ENCODE data around the gene TMA7B. TPM values are rescaled to one million over a fixed set of nuclear protein-coding genes. Genes with fewer than 3 reads are reported as not detected.

The TMA7B gene
- total and polyA plus RNA-seq, 4 experiments from 2014 or later = 3.3 to 10.2 (median 9.3) TPM; not detected in 1

- CTCF ChIA-PET (ENCODE audit: partially characterized antibody) = interaction anchor here (0.6 to 6.9 kb wide), 8 partner anchors 9 to 428 kb away, joined by 3 to 68 read pairs (median 10); no protein-coding TSS in a partner anchor
- H3K36me3 Mint-ChIP-seq = peaks cover 21 to 54% of the 10 kb centered on the region in 2 donors
Measured at GRCh38 chr22:39925273-39925672, 34.9 kb upstream of the TMA7B start.

DNA sequence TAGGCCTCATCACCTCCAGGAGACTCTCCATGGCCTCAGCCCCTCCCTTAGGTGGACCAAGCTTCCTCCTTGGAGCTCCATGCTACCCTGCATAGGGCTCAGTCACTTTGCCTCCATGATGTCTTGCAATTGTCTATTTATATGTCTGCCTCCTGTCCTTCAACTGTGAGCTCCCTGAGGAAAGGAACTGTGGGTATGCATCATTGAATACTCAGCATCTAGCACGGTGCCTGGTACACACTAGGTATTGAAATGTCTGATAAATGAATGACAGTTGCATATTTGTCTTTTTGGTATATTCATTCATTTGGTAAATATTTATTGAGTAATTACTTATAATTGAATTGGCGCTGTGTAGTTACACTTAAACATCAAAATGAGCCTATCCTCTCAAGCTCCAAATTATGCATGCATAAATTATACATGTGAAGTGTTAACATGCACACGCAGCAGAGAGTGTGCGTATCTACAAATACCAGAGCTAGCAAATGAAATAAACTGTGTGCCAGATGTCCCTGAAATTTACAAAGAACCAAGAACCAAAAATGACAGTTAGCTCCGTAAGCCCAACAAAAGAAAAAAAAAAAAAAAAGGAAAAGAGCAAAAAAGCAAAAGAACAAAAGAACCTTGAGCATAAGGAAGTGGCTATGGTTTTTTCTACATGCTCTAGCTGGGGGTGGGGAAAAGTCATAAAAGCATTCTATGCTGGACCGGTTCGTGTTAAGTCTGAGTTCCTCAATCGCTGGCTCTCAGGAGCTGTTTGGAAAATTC is 34.1 kb upstream of the TMA7B start:
- intact Hi-C loops (cut with micrococcal nuclease) = no loop called here
- peak overlapping the region; percentile 49 for H3K27ac ChIP-seq (ENCODE audit: low read depth, low read length)
- no peaks in the 10 kb centered on the region for H3K9me3 Mint-ChIP-seq
- H3K4me1 Mint-ChIP-seq = peaks cover 43 to 56% (median 51%) of the 10 kb centered on the region in 4 donors
- peak overlapping the region in 1 of 8 donors; percentile 55 for H3K4me3 Mint-ChIP-seq
- H3K4me1 ChIP-seq (ENCODE audit: insufficient read depth, low read length) = peaks cover 100% of the 10 kb centered on the region
- H3K27ac Mint-ChIP-seq = peak overlapping the region in 5 of 7 donors; percentile 72 to 93 (median 92)
- H3K36me3 Mint-ChIP-seq = peaks cover 18 to 46% of the 10 kb centered on the region in 2 donors
- no peaks in the 10 kb centered on the region for H3K27me3 ChIP-seq (ENCODE audit: insufficient read depth, low read length)
- no peaks in the 10 kb centered on the region for H3K27me3 Mint-ChIP-seq
- H3K4me3 ChIP-seq (ENCODE audit: low read length in 2 of 2) = peak overlapping the region; percentile 25 to 27
- POLR2A ChIA-PET (ENCODE audit: partially characterized antibody) = interaction anchor here (1.0 to 11.5 kb wide), 10 partner anchors 6 to 403 kb away, joined by 3 to 424 read pairs (median 7); partner anchors contain the start of gene GRAP2
- peak; percentile 49 to 66 (median 52) for DNase-seq
- CTCF ChIA-PET (ENCODE audit: partially characterized antibody) = interaction anchor here (0.6 to 6.9 kb wide), 11 partner anchors 8 to 429 kb away, joined by 3 to 68 read pairs (median 5); no protein-coding TSS in a partner anchor
- H3K9me3 ChIP-seq (ENCODE audit: control insufficient read depth in 1 of 2, low read length in 2 of 2) = no peaks in the 10 kb centered on the region
- H3K36me3 ChIP-seq (ENCODE audit: insufficient read depth, low read length) = no peaks in the 10 kb centered on the region

More at GRCh38 chr22:39925273-39925672, 34.9 kb upstream of the TMA7B start:
- H3K9me3 Mint-ChIP-seq = no peaks in the 10 kb centered on the region
- Histone ChIP-seq H3K27ac (ENCODE audit: low read depth, low read length) (peak overlapping the region; percentile 49), H3K4me3 (ENCODE audit: low read length in 2 of 2) (peak overlapping the region; percentile 25 to 27), H3K36me3 (ENCODE audit: insufficient read depth, low read length) (no peaks in the 10 kb centered on the region), H3K27me3 (ENCODE audit: insufficient read depth, low read length) (no peaks in the 10 kb centered on the region), H3K4me1 (ENCODE audit: insufficient read depth, low read length) (peaks cover 100% of the 10 kb centered on the region), H3K9me3 (ENCODE audit: control insufficient read depth in 1 of 2, low read length in 2 of 2) (no peaks in the 10 kb centered on the region)
- peaks cover 0 to 1% of the 10 kb centered on the region in 2 donors for H3K27me3 Mint-ChIP-seq
- intact Hi-C loops (cut with micrococcal nuclease) = no loop called here
- POLR2A ChIA-PET (ENCODE audit: partially characterized antibody) = interaction anchor here (0.7 to 11.5 kb wide), 13 partner anchors 7 to 1656 kb away, joined by 3 to 424 read pairs (median 3); partner anchors contain the start of gene GRAP2
- peak overlapping the region in 1 of 8 donors; percentile 55 for H3K4me3 Mint-ChIP-seq
- DNase-seq = no peak
- peaks cover 51 to 65% (median 58%) of the 10 kb centered on the region in 4 donors for H3K4me1 Mint-ChIP-seq
- peak overlapping the region in 5 of 7 donors; percentile 72 to 93 (median 92) for H3K27ac Mint-ChIP-seq

DNA sequence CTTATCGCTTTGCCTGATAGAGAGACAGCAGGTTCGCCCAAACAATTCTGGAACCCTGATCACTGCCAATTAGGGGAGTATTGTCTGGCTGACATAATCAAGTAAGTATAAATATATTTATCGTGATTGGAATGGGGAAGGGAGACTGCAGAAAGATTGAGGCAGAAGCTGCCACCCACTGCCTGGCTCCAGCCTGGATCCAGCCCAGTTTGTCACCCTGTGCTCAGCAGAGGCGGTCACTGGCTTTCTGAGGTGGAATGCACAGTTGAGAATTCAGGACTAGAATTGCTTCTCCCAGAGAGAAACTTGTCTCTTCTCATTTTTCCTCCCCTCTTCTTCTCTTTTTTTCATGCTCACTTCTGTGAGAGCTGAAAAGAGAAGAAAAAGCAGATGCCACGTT is 33.4 kb upstream of the TMA7B start:
- intact Hi-C loops (cut with micrococcal nuclease) = no loop called here
- Mint-ChIP-seq H3K4me3 (no peak overlapping the region), H3K4me1 (peaks cover 40 to 50% (median 46%) of the 10 kb centered on the region in 4 donors), H3K27me3 (no peaks in the 10 kb centered on the region), H3K36me3 (peaks cover 18 to 43% of the 10 kb centered on the region in 2 donors), H3K27ac (peak overlapping the region in 5 of 7 donors; percentile 72 to 93 (median 92)), H3K9me3 (no peaks in the 10 kb centered on the region)
- H3K36me3 ChIP-seq (ENCODE audit: insufficient read depth, low read length) = no peaks in the 10 kb centered on the region
- POLR2A ChIA-PET (ENCODE audit: partially characterized antibody) = interaction anchor here (0.8 to 11.5 kb wide), 9 partner anchors 6 to 239 kb away, joined by 3 to 424 read pairs (median 9); partner anchors contain the start of gene GRAP2
- no peak for DNase-seq
- peak overlapping the region; percentile 49 for H3K27ac ChIP-seq (ENCODE audit: low read depth, low read length)
- peak overlapping the region; percentile 22 to 27 for H3K4me3 ChIP-seq (ENCODE audit: low read length in 2 of 2)
- peaks cover 100% of the 10 kb centered on the region for H3K4me1 ChIP-seq (ENCODE audit: insufficient read depth, low read length)
- no peaks in the 10 kb centered on the region for H3K27me3 ChIP-seq (ENCODE audit: insufficient read depth, low read length)
- CTCF ChIA-PET (ENCODE audit: partially characterized antibody) = interaction anchor here (1.0 to 6.9 kb wide), 6 partner anchors 7 to 398 kb away, joined by 3 to 68 read pairs (median 10); no protein-coding TSS in a partner anchor
- no peaks in the 10 kb centered on the region for H3K9me3 ChIP-seq (ENCODE audit: control insufficient read depth in 1 of 2, low read length in 2 of 2)

GRCh38 chr22:39927544-39927943 is 32.7 kb upstream of the TMA7B start:
- no peak overlapping the region for H3K4me3 Mint-ChIP-seq
- intact Hi-C loops (cut with micrococcal nuclease) = no loop called here
- peak overlapping the region; percentile 22 to 27 for H3K4me3 ChIP-seq (ENCODE audit: low read length in 2 of 2)

GRCh38 chr22:39928536-39929520 is 31.4 kb upstream of the TMA7B start:
- no peaks in the 10 kb centered on the region for H3K9me3 Mint-ChIP-seq
- no peaks in the 10 kb centered on the region for H3K9me3 ChIP-seq (ENCODE audit: control insufficient read depth in 1 of 2, low read length in 2 of 2)
- H3K27ac Mint-ChIP-seq = no peak overlapping the region
- H3K4me3 Mint-ChIP-seq = no peak overlapping the region
- H3K27me3 Mint-ChIP-seq = no peaks in the 10 kb centered on the region
- H3K27ac ChIP-seq (ENCODE audit: low read depth, low read length) = peak overlapping the region; percentile 49
- peaks cover 15 to 36% of the 10 kb centered on the region in 2 donors for H3K36me3 Mint-ChIP-seq
- no peak for DNase-seq
- intact Hi-C loops (cut with micrococcal nuclease) = no loop called here
- no peaks in the 10 kb centered on the region for H3K27me3 ChIP-seq (ENCODE audit: insufficient read depth, low read length)
- H3K4me1 Mint-ChIP-seq = peaks cover 39 to 42% (median 41%) of the 10 kb centered on the region in 4 donors
- ChIA-PET POLR2A (ENCODE audit: partially characterized antibody) (interaction anchor here (1.7 to 11.5 kb wide), 4 partner anchors 5 to 18 kb away, joined by 6 to 424 read pairs (median 58); no protein-coding TSS in a partner anchor), CTCF (ENCODE audit: partially characterized antibody) (interaction anchor here (0.8 to 2.0 kb wide), 4 partner anchors 13 to 96 kb away, joined by 3 to 6 read pairs (median 4); no protein-coding TSS in a partner anchor)
- peak overlapping the region; percentile 19 to 21 for H3K4me3 ChIP-seq (ENCODE audit: low read length in 2 of 2)
- H3K36me3 ChIP-seq (ENCODE audit: insufficient read depth, low read length) = no peaks in the 10 kb centered on the region
- H3K4me1 ChIP-seq (ENCODE audit: insufficient read depth, low read length) = peaks cover 100% of the 10 kb centered on the region

More at GRCh38 chr22:39927544-39927943, 32.7 kb upstream of the TMA7B start:
- no peaks in the 10 kb centered on the region for H3K9me3 ChIP-seq (ENCODE audit: control insufficient read depth in 1 of 2, low read length in 2 of 2)
- no peaks in the 10 kb centered on the region for H3K36me3 ChIP-seq (ENCODE audit: insufficient read depth, low read length)
- H3K27me3 Mint-ChIP-seq = no peaks in the 10 kb centered on the region
- no peak for DNase-seq
- peak overlapping the region in 1 of 7 donors; percentile 92 for H3K27ac Mint-ChIP-seq
- H3K36me3 Mint-ChIP-seq = peaks cover 15 to 35% of the 10 kb centered on the region in 2 donors
- H3K4me1 Mint-ChIP-seq = peaks cover 36 to 42% (median 40%) of the 10 kb centered on the region in 4 donors
- ChIA-PET CTCF (ENCODE audit: partially characterized antibody) (interaction anchor here (1.1 to 2.6 kb wide), 6 partner anchors 12 to 19 kb away, joined by 3 to 14 read pairs (median 5); no protein-coding TSS in a partner anchor), POLR2A (ENCODE audit: partially characterized antibody) (interaction anchor here (0.8 to 11.5 kb wide), 6 partner anchors 5 to 240 kb away, joined by 3 to 424 read pairs (median 23); no protein-coding TSS in a partner anchor)
- no peaks in the 10 kb centered on the region for H3K9me3 Mint-ChIP-seq
- peaks cover 100% of the 10 kb centered on the region for H3K4me1 ChIP-seq (ENCODE audit: insufficient read depth, low read length)
- no peaks in the 10 kb centered on the region for H3K27me3 ChIP-seq (ENCODE audit: insufficient read depth, low read length)
- H3K27ac ChIP-seq (ENCODE audit: low read depth, low read length) = peak overlapping the region; percentile 49

- Histone ChIP-seq H3K9me3 (ENCODE audit: control insufficient read depth in 1 of 2, low read length in 2 of 2) (no peaks in the 10 kb centered on the region), H3K4me3 (ENCODE audit: low read length in 2 of 2) (peak overlapping the region; percentile 1 to 25), H3K4me1 (ENCODE audit: insufficient read depth, low read length) (peaks cover 100% of the 10 kb centered on the region), H3K27ac (ENCODE audit: low read depth, low read length) (peak overlapping the region; percentile 40), H3K27me3 (ENCODE audit: insufficient read depth, low read length) (no peaks in the 10 kb centered on the region), H3K36me3 (ENCODE audit: insufficient read depth, low read length) (no peaks in the 10 kb centered on the region)
- no peaks in the 10 kb centered on the region for H3K27me3 Mint-ChIP-seq
- DNase-seq = peak in 1 of 5 donors; percentile 31
- peaks cover 39 to 42% (median 41%) of the 10 kb centered on the region in 4 donors for H3K4me1 Mint-ChIP-seq
- no peak overlapping the region for H3K27ac Mint-ChIP-seq
- CTCF ChIA-PET (ENCODE audit: partially characterized antibody) = interaction anchor here (0.6 to 1.1 kb wide), 2 partner anchors 16 to 94 kb away, joined by 3 read pairs; no protein-coding TSS in a partner anchor
- intact Hi-C loops (cut with micrococcal nuclease) = loop anchor here (1.0 to 10.0 kb wide), 2 partner anchors 14 to 96 kb away; no protein-coding TSS in a partner anchor
- H3K9me3 Mint-ChIP-seq = no peaks in the 10 kb centered on the region
- peaks cover 12 to 30% of the 10 kb centered on the region in 2 donors for H3K36me3 Mint-ChIP-seq
- no peak overlapping the region for H3K4me3 Mint-ChIP-seq
- POLR2A ChIA-PET (ENCODE audit: partially characterized antibody) = interaction anchor here (7.3 to 11.5 kb wide), 2 partner anchors 8 to 20 kb away, joined by 74 to 424 read pairs; no protein-coding TSS in a partner anchor
Measured at GRCh38 chr22:39931251-39931650, 28.9 kb upstream of the TMA7B start.

Data from CD4-positive, alpha-beta memory T cell (primary cell).